Mucosa of rectum (tissue), 2 donors: Measurements from ENCODE around the gene CHRNA4.
"Not testable (repeated sequence)": the region's sequence is repeated elsewhere in the genome, so short reads cannot be mapped to it uniquely, and the experiment has no call there.

Experiments used
- H3K27ac ChIP-seq, 2 donors: one replicate each; pipeline ENCODE4 v1.7.0; 2013; ENCODE audit warnings: inconsistent platforms in 2 of 2, low read depth in 2 of 2, low read length in 2 of 2
- H3K27me3 ChIP-seq, 2 donors: one replicate each; pipeline ENCODE4 v1.7.0; 2013; ENCODE audit warnings: low read length in 2 of 2; ENCODE audit not compliant: control insufficient read depth in 2 of 2, insufficient read depth in 2 of 2
- H3K36me3 ChIP-seq, 2 donors: one replicate each; pipeline ENCODE4 v1.7.0; 2013; ENCODE audit warnings: low read length in 2 of 2; ENCODE audit not compliant: control insufficient read depth in 2 of 2, insufficient read depth in 2 of 2
- H3K4me1 ChIP-seq, 2 donors: one replicate each; pipeline ENCODE4 v1.7.0; 2013; ENCODE audit warnings: low read length in 2 of 2, mild to moderate bottlenecking in 1 of 2; ENCODE audit not compliant: control insufficient read depth in 2 of 2, insufficient read depth in 2 of 2
- H3K4me3 ChIP-seq, 2 donors: one replicate each; pipeline ENCODE4 v1.7.0; 2013; ENCODE audit warnings: low read length in 2 of 2
- H3K9ac ChIP-seq, 2 donors: one replicate each; pipeline ENCODE4 v1.7.0; 2013; ENCODE audit warnings: low read length in 2 of 2, low read depth in 1 of 2, mild to moderate bottlenecking in 1 of 2
- H3K9me3 ChIP-seq, 2 donors: one replicate each; pipeline ENCODE4 v1.7.0; 2013; ENCODE audit warnings: low read length in 2 of 2; ENCODE audit not compliant: control insufficient read depth in 2 of 2
- donor health status: healthy.
- donor health status: Normal muscosa, but diverticular disease.

Gene CHRNA4

GRCh38 chr20:63342561-63343459 lies 18.3 kb downstream of the CHRNA4 start:
- no peaks in the 10 kb centered on the region for H3K4me1 ChIP-seq
- no peaks in the 10 kb centered on the region for H3K36me3 ChIP-seq
- no peak overlapping the region for H3K4me3 ChIP-seq
- no peak overlapping the region for H3K27ac ChIP-seq
- no peak overlapping the region for H3K9ac ChIP-seq
- no peaks in the 10 kb centered on the region for H3K9me3 ChIP-seq
- H3K27me3 ChIP-seq = no peaks in the 10 kb centered on the region

GRCh38 chr20:63340158-63340688 lies 20.9 kb downstream of the CHRNA4 start:
- not testable (repeated sequence) for H3K4me3 ChIP-seq, H3K27me3 ChIP-seq, H3K36me3 ChIP-seq, H3K27ac ChIP-seq, H3K4me1 ChIP-seq, H3K9ac ChIP-seq, H3K9me3 ChIP-seq

DNA sequence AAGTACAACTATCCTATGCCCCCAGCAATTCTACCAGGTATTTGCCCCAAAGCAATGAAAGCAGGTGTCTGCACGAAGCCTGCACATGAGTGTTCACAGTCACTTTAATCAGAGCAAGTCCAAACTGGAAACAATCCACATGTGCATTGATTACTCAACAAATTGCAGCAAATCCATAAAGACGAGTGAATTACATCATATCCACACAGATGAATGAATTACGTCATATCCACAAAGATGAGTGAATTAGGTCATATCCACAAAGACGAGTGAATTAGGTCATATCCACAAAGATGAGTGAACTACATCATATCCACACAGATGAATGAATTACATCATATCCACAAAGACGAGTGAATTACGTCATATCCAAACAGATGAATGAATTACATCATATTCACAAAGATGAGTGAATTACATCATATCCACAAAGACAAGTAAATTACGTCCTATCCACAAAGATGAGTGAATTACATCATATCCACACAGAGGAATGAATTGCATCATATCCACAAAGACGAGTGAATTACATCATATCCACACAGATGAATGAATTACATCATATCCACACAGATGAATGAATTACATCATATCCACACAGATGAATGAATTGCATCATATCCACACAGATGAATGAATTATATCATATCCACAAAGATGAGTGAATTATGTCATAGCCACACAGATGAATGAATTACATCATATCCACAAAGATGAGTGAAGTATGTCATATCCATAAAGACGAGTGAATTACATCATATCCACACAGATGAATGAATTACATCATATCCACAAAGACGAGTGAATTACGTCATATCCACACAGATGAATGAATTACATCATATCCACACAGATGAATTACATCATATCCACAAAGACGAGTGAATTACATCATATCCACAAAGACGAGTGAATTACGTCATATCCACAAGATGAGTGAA lies 21.7 kb downstream of the CHRNA4 start:
- H3K4me1 ChIP-seq, H3K9ac ChIP-seq, H3K27me3 ChIP-seq, H3K4me3 ChIP-seq, H3K27ac ChIP-seq, H3K36me3 ChIP-seq, H3K9me3 ChIP-seq: not testable (repeated sequence)

GRCh38 chr20:63337786-63338420 lies 23.2 kb downstream of the CHRNA4 start:
- Histone ChIP-seq H3K9ac (no peak overlapping the region), H3K27ac (no peak overlapping the region), H3K4me3 (no peak overlapping the region), H3K27me3 (peaks cover 4 to 6% of the 10 kb centered on the region in 2 donors), H3K36me3 (no peaks in the 10 kb centered on the region), H3K4me1 (no peaks in the 10 kb centered on the region), H3K9me3 (no peaks in the 10 kb centered on the region)

DNA sequence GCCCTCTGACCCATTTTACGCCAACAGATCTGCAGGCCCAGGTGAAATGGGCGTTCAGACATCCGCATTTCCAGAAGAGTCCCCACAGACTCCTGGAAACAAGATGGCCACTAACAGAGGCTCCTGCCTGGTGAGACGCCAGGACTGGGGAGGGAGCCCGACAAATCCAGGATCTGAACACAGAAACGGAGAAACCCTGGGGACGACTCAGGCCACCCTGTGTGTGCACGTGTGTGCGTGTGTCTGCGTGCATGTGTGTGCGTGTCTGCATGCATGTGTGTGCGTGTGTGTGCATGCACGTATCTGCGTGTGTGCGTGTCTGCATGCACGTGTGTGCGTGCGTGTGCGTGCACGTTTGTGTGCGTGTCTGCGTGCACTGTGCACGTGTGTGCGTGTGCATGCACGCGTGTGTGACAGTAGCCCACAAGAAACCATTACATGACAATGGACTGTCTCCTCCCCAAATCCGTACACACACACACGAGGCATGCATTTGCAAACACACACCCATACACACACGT lies 24.9 kb downstream of the CHRNA4 start:
- Histone ChIP-seq H3K27me3 (peaks cover 4 to 6% of the 10 kb centered on the region in 2 donors), H3K4me3 (no peak overlapping the region), H3K36me3 (no peaks in the 10 kb centered on the region), H3K4me1 (no peaks in the 10 kb centered on the region), H3K9me3 (no peaks in the 10 kb centered on the region), H3K9ac (no peak overlapping the region), H3K27ac (no peak overlapping the region)

GRCh38 chr20:63335711-63336110 lies 25.4 kb downstream of the CHRNA4 start:
- Histone ChIP-seq H3K27me3 (peaks cover 4 to 6% of the 10 kb centered on the region in 2 donors), H3K9me3 (no peaks in the 10 kb centered on the region), H3K4me3 (no peak overlapping the region), H3K36me3 (no peaks in the 10 kb centered on the region), H3K27ac (no peak overlapping the region), H3K9ac (no peak overlapping the region), H3K4me1 (no peaks in the 10 kb centered on the region)

- not testable (repeated sequence) for H3K9me3 ChIP-seq, H3K36me3 ChIP-seq, H3K27ac ChIP-seq, H3K4me3 ChIP-seq, H3K27me3 ChIP-seq, H3K4me1 ChIP-seq, H3K9ac ChIP-seq
Measured at GRCh38 chr20:63335060-63335459, 26.1 kb downstream of the CHRNA4 start.

- H3K9ac ChIP-seq = no peak overlapping the region
- H3K4me1 ChIP-seq = no peaks in the 10 kb centered on the region
- H3K9me3 ChIP-seq = no peaks in the 10 kb centered on the region
- H3K4me3 ChIP-seq = no peak overlapping the region
- H3K27me3 ChIP-seq = peaks cover 4 to 6% of the 10 kb centered on the region in 2 donors
- no peak overlapping the region for H3K27ac ChIP-seq
- H3K36me3 ChIP-seq = no peaks in the 10 kb centered on the region
Measured at GRCh38 chr20:63334356-63334755, 26.8 kb downstream of the CHRNA4 start.

- no peak overlapping the region for H3K4me3 ChIP-seq
- H3K9ac ChIP-seq = no peak overlapping the region
- no peaks in the 10 kb centered on the region for H3K4me1 ChIP-seq
- H3K9me3 ChIP-seq = no peaks in the 10 kb centered on the region
- H3K36me3 ChIP-seq = no peaks in the 10 kb centered on the region
- H3K27me3 ChIP-seq = peaks cover 4 to 6% of the 10 kb centered on the region in 2 donors
- no peak overlapping the region for H3K27ac ChIP-seq
Measured at GRCh38 chr20:63333241-63333836, 27.8 kb downstream of the CHRNA4 start.
